Astrocyte (in vitro differentiated cells and primary cell): ENCODE results near the gene RPS6KA4.

Experiments
- EZH2 ChIP-seq: IDR thresholded peaks from 2 replicates; pipeline ENCODE4 v1.6.1; 2012; ENCODE audit warnings: mild to moderate bottlenecking, low read length, inconsistent platforms; ENCODE audit not compliant: insufficient read depth
- TF ChIP-seq, protein P1 (sequence below): IDR thresholded peaks from 2 replicates; pipeline ENCODE4 v1.5.1; 2011; ENCODE audit warnings: low read depth, mild to moderate bottlenecking, inconsistent platforms, low read length, moderate library complexity; ENCODE audit not compliant: insufficient read depth

DNA sequence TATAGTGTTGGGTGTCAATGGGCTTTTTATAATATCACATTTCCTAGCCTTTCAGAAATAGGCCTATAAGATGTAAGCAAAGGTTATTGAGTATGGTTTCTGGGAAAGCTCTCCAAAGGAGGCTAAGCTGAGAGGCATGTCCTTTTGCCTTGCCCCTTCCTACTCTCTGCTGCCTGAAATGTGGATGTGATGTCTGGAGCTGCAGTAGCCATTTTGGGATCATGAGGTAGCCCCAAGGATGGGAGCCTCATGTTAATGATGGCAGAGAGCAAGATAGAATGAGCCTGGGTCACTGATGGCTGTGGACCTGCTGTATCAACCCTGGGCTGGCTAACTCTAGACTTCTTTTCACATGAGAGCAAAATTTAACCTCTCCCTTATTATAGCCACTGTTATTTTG lies 29.0 kb downstream of the RPS6KA4 start:
- TF ChIP-seq, protein P1, sequence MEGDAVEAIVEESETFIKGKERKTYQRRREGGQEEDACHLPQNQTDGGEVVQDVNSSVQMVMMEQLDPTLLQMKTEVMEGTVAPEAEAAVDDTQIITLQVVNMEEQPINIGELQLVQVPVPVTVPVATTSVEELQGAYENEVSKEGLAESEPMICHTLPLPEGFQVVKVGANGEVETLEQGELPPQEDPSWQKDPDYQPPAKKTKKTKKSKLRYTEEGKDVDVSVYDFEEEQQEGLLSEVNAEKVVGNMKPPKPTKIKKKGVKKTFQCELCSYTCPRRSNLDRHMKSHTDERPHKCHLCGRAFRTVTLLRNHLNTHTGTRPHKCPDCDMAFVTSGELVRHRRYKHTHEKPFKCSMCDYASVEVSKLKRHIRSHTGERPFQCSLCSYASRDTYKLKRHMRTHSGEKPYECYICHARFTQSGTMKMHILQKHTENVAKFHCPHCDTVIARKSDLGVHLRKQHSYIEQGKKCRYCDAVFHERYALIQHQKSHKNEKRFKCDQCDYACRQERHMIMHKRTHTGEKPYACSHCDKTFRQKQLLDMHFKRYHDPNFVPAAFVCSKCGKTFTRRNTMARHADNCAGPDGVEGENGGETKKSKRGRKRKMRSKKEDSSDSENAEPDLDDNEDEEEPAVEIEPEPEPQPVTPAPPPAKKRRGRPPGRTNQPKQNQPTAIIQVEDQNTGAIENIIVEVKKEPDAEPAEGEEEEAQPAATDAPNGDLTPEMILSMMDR = no peak
- no peak for TF ChIP-seq EZH2
